Right kidney (tissue), 9 donors: ENCODE data around the gene NT5C2.
"Not testable (repeated sequence)": the region's sequence is repeated elsewhere in the genome, so short reads cannot be mapped to it uniquely, and the experiment has no call there.

Source experiments
- DNase-seq: peaks from one replicate; pipeline ENCODE4 v3.0.0-alpha.2; 2016
- long read RNA-seq, 8 donors: transcript quantifications; one replicate each; lab custom pipeline, GENCODE V29; 2026

Gene NT5C2
- long read RNA-seq, donor 1, partial matches to known transcripts: 0 of 5 reads
- long read RNA-seq, donor 1, other reads (novel, unspliced or antisense): 0 of 5 reads
- long read RNA-seq, donor 2: 0 reads
- long read RNA-seq, donor 3, partial matches to known transcripts: 0 of 4 reads
- long read RNA-seq, donor 3, other reads (novel, unspliced or antisense): 0 of 4 reads
- long read RNA-seq, donor 4, partial matches to known transcripts: 0 of 4 reads
- long read RNA-seq, donor 4, other reads (novel, unspliced or antisense): 0 of 4 reads
- long read RNA-seq, donor 5, partial matches to known transcripts: 0 of 5 reads
- long read RNA-seq, donor 5, other reads (novel, unspliced or antisense): 0 of 5 reads
- long read RNA-seq, donor 6, partial matches to known transcripts: 0 of 1 reads
- long read RNA-seq, donor 6, other reads (novel, unspliced or antisense): 0 of 1 reads
- long read RNA-seq, donor 7, partial matches to known transcripts: 0 of 4 reads
- long read RNA-seq, donor 7, other reads (novel, unspliced or antisense): 0 of 4 reads
- long read RNA-seq, donor 8, partial matches to known transcripts: 0 of 1 reads
- long read RNA-seq, donor 8, other reads (novel, unspliced or antisense): 0 of 1 reads

DNA sequence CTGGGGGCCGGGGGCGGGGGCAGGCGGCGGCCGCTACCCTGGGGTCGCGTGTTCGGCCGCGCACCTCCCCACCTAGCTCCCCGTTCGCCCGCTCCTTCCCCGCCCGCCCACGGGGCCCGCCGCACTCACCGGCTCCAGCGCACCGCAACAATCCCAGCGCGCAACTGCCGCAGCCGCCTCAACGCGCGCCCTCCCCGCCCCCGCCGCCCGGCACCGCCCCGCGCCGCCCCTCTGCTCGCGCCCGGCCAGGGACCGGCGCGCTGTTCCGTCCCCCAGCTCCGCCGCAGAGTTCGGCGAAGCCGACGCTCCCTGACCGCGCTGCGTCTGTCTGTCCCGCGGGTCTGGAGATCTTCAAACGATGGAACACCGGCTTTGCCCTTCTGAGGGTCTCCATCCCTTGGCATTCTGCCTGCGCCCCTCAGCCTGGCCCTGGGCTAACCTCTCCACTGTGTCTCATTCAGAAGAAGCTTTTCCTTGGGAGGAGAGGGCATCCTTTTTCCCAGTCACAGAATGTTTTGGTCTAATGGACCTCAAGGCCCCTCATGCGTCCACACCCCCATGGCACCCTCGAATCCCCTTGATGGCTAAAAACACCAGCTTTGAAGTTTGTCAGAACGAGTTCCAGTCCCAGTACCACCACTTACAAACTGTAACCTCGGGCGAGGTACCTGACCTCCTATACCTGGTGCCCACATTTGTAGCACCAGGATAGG is at the start of gene NT5C2:
Gene NT5C2 (minus strand): TSS at position 166 of the 713 bp plus-strand sequence. CDS start 18,314 bp downstream, outside the sequence.
- peak; percentile 70 for DNase-seq

DNA sequence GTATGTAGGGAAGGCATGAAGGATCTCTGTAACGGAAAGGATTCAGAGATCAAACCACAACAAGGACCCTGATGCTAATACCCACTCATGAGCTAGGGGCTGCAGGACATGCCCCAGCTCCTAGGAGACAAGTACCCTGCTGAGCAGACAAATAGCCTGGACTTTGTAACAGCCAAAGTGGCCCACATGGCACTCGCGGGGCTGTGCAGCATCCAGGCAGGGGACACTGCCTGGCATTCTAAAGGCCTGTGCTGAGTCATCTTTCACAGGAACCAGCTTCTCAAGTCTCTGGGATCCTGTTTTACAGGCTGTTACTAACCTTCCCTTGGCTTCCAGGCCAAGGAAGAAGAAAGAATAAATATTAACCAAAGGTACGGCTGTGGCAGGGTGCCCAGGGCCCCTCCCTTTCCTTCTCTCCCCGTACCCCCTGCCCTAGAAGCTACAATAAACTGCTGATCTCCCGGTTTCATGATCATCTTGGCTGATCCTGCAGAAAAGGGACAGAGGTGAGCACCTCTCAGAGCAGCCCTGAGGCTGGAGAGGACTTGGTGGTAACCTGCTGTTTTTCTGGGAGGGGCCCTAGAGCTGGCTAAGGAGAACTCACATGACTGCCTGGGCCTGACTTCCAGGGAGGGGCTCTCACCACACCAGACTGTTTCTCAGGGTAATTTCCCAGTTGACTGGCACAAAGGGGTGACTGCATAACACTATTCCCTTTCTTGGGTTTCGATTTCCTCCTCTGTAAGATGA is 48.4 kb upstream of the NT5C2 start:
- DNase-seq: peak; percentile 44

DNA sequence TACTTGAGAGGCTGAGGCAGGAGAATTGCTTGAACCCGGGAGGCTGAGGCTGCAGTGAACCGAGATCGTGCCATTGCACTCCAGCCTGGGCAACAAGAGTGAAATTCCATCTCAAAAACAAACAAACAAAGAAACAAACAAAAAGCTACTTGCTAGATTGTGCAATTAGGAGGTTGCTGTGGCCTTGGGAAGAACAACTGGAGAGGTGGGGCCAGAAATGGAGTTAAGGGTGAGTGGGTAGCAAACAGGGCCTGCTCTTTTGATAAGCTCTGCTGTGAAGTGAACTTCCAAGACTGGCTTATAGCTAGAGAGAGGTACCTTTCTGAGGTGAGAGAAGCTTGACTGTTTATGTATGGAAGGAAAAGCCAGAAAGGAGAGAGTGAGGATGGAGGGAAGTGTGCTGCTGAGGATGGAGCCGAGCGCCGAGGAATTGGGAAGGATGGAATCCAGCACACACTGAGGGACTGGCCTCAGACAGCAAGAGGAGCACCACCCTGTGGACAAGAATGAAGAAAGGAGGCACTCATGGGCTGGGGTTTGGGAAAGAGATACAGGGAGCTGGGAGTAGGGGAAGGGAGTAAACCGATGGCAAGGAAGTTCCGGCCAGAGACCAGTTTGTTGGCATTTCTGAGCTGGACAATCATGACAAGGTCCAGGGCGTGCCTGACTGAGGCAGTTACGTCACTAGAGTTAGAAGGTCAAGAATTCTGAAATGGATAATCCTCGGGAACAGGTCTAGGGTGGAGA is 45.6 kb upstream of the NT5C2 start:
- no peak for DNase-seq

DNA sequence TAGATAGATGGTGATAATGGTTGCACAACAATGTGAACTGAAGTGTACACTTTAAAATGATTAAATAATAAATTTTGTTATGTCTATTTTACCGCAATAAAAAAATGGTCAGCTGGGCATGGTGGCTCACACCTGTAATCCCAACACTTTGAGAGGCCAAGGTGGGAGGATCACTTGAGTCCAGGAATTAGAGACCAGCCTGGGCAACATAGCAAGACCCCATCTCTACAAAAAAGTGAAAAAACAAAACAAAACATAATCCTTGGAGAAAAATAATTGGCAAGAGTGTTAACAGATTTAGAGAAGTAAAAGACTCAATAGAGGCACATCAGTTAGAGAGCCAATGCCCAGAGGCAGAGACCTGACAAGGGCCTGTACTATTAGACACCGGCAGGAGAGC is 42.7 kb upstream of the NT5C2 start:
- no peak for DNase-seq

DNA sequence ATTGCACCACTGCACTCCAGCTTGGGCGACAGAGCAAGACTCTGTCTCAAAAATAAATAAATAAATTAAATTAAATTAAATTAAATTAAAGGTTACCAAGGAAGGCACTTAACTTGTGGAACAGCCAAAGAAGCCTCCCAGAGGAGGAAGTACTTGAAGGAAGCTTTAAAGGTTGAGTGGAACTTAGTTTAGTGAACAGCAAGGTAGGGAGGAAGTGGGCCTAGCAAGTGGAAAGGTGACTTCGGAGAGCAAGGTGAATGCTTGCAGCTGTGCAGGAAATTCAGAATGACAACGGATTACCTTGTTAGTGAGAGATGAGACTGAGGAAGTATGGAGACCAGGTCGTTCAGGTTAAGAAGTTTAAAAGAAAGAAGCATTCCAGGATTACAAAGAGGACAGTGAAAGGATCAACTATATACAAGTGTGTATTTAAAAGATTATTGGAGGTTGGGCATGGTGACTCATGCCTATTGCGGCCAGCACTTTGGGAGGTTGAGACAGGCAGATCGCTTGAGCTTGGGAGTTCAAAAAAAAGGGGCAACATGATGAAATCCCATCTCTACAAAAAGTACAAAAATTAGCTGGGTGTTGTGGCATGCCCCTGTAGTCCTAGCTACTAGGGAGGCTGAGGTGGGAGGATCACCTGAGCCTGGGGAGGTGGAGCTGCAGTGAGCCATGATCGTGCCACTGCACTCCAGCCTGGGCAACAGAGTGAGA is 39.9 kb upstream of the NT5C2 start:
- no peak for DNase-seq

DNA sequence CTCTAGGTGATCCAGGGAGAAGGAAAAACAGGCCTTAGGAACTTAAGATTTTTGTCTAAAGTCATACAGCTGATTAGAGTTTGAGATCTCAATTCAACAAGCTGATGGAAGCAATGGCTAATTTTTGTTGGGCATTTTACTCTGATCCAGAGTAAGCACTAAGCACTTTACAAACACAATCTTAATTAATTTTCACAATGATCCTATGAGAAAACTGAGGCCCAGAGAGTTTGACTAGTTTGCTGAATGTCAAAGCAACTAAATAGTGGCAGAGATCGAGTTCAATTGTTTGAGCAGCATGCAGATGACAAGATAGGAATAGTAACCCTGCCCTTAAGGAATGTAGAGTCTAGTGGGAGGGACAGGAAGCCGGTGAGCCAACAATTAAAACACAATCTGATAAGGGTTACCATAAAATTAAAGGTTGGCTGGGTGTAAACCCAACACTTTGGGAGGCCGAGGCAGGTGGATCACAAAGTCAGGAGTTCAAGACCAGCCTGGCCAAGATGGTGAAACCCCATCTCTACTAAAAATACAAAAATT is 39.1 kb upstream of the NT5C2 start:
- no peak for DNase-seq

DNA sequence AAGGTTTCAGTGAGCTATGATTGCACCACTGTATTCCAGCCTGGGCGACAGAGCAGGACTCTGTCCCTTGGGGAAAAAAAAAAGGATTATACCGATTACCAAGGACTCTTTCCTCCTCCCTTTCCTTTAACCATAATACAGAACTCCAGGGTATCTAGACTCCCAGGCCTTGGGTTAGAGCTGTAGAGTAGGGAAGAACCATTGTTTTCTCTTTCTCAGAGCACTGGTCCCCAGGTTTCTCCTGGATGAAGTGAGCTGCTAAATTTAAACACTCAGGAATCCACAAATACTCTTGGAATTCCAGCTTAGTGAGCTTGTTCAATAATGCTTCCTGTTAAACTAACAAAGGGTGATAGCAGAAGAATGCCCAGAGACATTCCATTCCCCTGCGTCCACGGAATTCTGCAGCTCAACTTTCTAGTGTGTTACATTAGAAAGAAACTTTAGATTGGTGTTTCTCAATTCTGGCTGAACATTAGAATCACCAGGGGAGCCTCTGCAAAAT is 38.0 kb upstream of the NT5C2 start:
- DNase-seq: peak; percentile 22

DNA sequence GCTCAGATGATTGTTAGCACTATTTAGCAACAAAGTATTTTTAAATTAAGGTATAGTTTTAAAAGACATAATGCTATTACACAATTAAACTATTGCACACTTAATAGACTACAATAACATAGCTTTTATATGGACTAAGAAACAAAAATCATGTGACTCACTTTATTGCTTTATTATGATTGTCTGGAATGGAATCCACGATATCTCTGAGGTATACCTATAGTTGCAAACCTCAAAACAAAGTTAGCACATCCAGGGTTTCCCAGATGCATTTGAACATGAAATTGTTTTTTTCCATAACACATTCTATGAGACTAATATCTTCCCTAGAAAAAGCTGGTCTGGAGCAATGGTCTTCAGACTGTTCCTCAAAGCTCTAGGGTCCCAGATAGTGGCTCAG is 34.3 kb upstream of the NT5C2 start:
- no peak for DNase-seq

DNA sequence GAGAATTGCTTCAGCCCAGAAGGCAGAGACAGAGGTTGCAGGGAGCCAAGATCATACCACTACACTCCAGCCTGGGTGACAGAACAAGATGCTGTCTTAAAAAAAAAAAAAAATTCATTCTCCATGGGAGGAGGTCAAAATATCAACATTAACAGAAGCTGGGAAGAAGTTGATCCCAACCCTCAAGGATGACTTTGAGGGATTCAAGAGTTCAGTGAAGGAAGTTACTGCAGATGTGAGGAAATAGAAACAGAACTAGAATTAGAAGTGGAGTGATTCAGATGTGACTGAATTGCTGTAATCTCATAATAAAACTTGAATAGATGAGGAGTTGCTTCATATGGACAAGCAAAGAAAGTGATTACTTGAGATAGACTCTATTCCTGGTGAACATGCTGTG is 32.9 kb upstream of the NT5C2 start:
- DNase-seq: no peak

DNA sequence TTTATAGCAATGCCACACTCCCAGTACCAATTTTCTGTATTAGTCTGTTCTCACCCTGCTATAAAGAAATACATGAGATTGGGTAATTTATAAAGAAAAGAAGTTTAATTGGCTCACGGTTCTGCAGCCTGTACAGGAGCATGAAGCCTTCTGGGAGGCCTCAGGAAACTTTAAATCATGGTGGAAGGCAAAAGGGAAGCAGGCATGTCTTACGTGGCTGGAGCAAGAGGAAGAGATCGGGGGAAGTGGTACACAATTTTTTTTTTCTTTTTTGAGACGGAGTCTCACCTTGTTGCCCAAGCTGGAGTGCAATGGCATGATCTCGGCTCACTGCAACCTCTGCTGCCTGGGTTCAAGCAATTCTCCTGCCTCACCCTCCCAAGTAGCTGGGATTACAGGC is 31.6 kb upstream of the NT5C2 start:
- not testable (repeated sequence) for DNase-seq

DNA sequence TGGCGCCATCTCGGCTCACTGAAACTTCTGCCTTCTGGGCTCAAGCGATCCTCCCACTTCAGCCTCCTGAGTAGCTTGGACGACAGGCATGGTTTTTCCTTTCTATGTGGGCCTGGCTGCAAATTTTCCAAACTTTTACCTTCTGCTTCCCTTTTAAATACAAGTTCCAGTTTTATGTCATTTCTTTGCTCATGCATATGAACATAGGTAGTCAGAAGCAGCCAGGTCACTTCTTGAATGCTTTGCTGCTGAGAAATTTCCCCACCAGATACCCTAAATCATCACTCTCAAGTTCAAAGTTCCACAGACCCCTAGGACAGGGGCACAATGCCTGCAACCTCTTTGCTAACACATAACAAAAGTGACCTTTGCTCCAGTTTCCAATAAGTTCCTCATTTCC is 31.1 kb upstream of the NT5C2 start:
- no peak for DNase-seq

DNA sequence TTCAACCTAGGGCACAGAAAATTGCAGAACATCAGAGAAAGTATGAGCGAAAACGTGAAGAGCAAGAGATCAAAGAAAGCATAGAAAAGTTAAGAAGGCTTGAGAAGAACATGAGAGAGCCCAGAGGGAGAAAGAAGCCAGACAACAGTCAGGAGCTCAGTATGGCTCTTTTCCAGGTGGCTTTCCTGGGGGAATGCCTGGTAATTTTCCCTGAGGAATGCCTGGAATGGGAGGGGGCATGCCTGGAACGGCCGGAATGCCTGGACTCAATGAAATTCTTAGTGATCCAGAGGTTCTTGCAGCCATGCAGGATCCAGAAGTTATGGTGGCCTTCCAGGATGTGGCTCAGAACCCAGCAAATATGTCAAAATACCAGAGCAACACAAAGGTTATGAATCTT is 23.3 kb upstream of the NT5C2 start:
- not testable (repeated sequence) for DNase-seq

DNA sequence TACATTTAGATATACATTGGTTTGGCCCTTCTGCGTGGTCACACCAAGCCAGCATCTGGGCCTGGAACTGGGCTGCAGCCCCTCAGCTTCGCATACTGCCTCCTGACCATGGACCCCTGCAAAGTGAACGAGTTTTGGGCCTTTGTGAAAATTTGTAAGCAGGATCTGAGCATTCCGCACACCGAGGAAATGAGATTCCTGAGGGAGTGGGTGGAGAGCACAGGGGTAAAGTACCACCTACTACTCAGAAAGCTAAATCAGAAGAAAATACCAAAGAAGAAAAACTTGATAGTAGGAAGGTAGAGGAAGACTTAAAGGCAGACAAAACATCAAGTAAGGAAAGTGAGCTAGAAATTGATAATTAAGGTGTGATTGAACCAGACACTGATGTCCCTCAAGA is 22.5 kb upstream of the NT5C2 start:
- no peak for DNase-seq

DNA sequence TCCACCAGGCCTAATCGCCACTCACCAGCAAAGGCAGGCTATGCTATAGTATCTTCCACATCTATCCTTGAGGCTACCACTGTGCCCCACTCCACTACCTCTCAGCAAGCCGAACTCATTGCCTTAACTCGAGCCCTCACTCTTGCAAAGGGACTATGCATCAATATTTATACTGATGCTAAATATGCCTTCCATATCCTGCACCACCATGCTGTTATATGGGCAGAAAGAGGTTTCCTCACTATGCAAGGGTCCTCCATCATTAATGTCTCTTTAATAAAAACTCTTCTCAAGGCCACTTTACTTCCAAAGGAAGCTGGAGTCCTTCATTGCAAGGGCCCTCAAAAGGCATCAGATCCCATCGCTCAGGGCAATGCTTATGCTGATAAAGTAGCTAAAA is 17.2 kb upstream of the NT5C2 start:
- not testable (repeated sequence) for DNase-seq

DNA sequence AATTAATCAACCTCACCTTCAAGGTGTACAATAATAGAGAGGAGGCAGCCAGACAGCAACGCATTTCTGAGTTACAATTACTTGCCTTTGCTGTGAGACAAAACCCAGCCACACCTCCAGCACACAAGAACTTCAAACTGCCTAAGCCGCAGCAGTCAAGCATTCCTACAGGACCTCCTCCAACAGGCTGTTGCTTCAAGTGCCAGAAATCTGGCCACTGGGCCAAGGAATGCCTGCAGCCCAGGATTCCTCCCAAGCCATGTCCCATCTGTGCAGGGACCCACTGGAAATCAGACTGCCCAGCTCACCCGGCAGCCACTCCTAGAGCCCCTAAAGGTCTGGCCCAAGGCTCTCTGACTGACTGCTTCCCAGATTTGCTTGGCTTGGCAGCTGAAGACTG is 14.6 kb upstream of the NT5C2 start:
- not testable (repeated sequence) for DNase-seq

DNA sequence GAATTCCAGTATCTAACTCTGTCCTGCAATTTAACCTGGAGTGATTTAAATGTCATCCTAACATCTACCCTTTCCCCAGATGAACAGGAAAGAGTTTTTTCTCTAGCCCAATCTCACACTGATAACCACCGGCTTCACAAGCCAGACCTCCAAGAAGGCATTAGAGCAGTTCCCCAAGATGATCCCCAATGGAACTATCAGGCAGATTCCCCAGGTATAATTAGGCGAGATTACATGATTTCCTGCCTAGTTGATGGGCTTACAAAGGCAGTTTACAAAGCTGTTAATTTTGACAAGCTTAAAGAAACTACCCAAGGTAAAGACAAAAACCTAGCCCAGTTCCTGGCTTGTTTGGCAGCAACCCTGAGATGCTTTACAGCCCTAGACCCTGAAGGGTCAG is 14.1 kb upstream of the NT5C2 start:
- no peak for DNase-seq

DNA sequence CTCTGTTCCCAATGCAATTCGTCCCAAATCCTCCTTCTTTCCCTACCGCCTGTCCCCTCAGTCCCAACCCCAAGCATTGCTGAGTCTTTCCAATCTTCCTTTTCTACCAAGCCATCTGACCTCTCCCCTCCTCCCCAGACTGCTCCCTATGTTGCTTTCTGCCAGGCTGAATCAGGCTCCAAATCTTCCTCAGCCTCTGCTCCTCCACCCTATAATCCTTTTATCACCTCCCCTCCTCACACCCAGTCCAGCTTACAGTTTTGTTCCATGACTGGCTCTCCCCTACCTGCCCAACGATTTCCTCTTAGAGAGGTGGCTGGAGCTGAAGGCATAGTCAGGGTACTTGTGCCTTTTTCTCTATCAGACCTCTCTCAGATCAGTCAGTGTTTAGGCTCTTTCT is 13.6 kb upstream of the NT5C2 start:
- not testable (repeated sequence) for DNase-seq

DNA sequence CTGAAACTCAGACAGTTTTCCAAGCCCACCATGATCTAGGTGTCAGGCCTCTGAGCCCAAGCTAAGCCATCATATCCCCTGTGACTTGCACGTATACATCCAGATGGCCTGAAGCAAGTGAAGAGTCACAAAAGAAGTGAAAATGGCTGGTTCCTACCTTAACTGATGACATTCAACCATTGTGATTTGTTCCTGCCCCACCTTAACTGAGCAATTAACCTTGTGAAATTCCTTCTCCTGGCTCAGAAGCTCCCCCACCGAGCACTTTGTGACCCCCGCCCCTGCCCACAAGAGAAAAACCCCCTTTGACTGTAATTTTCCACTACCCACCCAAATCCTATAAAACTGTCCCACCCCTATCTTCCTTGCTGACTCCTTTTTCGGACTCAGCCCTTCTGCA is 12.3 kb upstream of the NT5C2 start:
- DNase-seq: not testable (repeated sequence)

DNA sequence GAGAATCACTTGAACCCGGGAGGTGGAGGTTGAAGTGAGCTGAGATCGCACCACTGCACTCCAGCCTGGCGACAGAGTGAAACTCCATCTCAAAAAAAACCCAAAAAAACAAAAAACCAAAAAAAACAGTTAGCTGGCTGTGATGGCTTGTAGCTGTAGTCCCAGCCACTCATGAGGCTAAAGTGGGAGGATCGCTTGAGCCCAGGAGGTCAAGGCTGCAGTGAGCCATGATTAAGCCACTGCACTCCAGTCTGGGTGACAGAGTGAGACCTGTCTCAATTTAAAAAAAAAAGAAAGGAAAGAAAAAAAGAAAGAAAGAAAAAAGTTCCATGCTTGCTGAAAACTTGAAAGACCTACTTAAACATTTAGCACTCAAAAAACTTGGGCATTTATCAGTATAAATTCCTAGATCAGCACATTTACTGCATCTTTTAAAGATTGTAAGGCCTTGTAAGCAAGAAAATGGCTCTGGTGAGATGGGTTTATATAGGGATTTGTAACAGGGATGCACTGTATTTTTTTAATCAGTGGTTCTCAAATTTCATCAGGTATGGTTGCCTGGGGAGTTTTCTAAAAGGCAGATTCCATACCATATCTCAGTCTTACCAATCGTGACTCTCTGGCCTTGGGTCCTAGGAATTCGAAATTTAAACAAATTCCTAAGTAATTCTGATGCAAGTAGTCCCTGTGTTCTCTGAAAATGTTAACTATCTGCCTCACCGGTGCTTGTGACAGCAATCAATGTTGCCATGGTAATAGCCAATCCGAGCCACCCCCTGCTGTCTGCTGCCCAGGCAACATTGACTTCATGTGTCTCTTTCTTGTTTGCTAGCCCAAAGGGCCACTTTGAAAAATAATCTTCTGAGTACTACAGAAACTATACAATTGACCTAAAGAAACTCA is 11.5 kb upstream of the NT5C2 start:
- DNase-seq: no peak

DNA sequence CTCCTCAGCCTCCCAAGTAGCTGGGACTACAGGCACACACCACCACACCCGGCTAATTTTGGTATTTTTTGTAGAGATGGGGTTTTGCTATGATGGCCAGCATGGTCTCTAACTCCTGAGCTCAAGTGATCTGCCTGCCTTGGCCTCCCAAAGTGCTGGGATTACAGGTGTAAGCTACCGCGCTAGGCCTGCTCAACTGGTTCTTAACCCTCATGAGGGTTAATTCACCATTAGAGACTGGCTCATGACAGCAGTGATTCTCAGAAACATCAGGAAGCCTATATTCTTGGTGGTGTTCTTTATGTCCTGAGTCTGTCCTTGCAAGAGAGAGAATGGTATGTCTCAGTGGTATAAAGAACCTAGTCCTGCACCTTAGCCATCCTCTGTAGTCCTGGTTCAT is 10.4 kb upstream of the NT5C2 start:
- no peak for DNase-seq
